DND-41 (cell line): ENCODE data around the gene HSBP1.

Experiments used
- ATAC-seq: fragments of 200-7000 bp; cut with Tn5 transposase; 3 replicates; pipeline ENCODE4 v1.9.1; 2021; ENCODE audit warnings: low read depth; ENCODE audit not compliant: insufficient read depth
- DNase-seq: peaks from one replicate; pipeline ENCODE4 v3.0.0-alpha.2; 2020
- H2AFZ ChIP-seq: 2 replicates; pipeline ENCODE4 v1.6.0; 2012; ENCODE audit warnings: low read depth, low read length
- H3K27ac ChIP-seq: 2 replicates; pipeline ENCODE4 v1.5.1; 2012; ENCODE audit warnings: low read length, inconsistent platforms
- H3K27me3 ChIP-seq: fragments of 200-600 bp; sonication (generic); 2 replicates; pipeline ENCODE4 v1.6.0; 2012; ENCODE audit warnings: low read length, mild to moderate bottlenecking, inconsistent platforms; ENCODE audit not compliant: insufficient read depth, poor library complexity
- H3K36me3 ChIP-seq: 2 replicates; pipeline ENCODE4 v1.5.1; 2012; ENCODE audit warnings: low read length, inconsistent platforms; ENCODE audit not compliant: insufficient read depth
- H3K4me1 ChIP-seq: 2 replicates; pipeline ENCODE4 v1.5.1; 2012; ENCODE audit warnings: mild to moderate bottlenecking, low read length; ENCODE audit not compliant: insufficient read depth
- H3K4me2 ChIP-seq: 2 replicates; pipeline ENCODE4 v1.6.0; 2012; ENCODE audit warnings: mild to moderate bottlenecking, moderate library complexity, low read length, inconsistent platforms; ENCODE audit not compliant: insufficient read depth
- H3K4me3 ChIP-seq, 2 experiments: fragments of 200-600 bp in 1 of 2; shearing (Covaris generic) in 1 of 2; 2 replicates each; pipeline ENCODE4 v1.5.1; 2012 to 2016; ENCODE audit warnings: inconsistent platforms in 2 of 2, low read length in 2 of 2, mild to moderate bottlenecking in 2 of 2, low read depth in 1 of 2, moderate library complexity in 1 of 2
- H3K79me2 ChIP-seq: 2 replicates; pipeline ENCODE4 v1.6.0; 2012; ENCODE audit warnings: low read length, inconsistent platforms; ENCODE audit not compliant: insufficient read depth
- H3K9ac ChIP-seq: 2 replicates; pipeline ENCODE4 v1.6.0; 2012; ENCODE audit warnings: low read depth, mild to moderate bottlenecking, inconsistent platforms, low read length, moderate library complexity
- H3K9me3 ChIP-seq: 2 replicates; pipeline ENCODE4 v1.5.1; 2012; ENCODE audit warnings: low read length, moderate library complexity, mild to moderate bottlenecking, inconsistent platforms; ENCODE audit not compliant: insufficient read depth, severe bottlenecking
- H4K20me1 ChIP-seq: 2 replicates; pipeline ENCODE4 v1.6.0; 2012; ENCODE audit warnings: low read length; ENCODE audit not compliant: insufficient read depth
- EZH2 ChIP-seq: IDR thresholded peaks from 3 replicates; pipeline ENCODE4 v1.6.1; 2012; ENCODE audit warnings: borderline replicate concordance, low read depth, mild to moderate bottlenecking, moderate library complexity, low read length, inconsistent platforms; ENCODE audit not compliant: severe bottlenecking
- TF ChIP-seq, protein P1 (sequence below): IDR thresholded peaks from 2 replicates; pipeline ENCODE4 v1.5.1; 2012; ENCODE audit warnings: borderline replicate concordance, low read length, moderate library complexity, mild to moderate bottlenecking; ENCODE audit not compliant: poor library complexity, severe bottlenecking; ENCODE audit errors: extremely low read depth

The HSBP1 gene

DNA sequence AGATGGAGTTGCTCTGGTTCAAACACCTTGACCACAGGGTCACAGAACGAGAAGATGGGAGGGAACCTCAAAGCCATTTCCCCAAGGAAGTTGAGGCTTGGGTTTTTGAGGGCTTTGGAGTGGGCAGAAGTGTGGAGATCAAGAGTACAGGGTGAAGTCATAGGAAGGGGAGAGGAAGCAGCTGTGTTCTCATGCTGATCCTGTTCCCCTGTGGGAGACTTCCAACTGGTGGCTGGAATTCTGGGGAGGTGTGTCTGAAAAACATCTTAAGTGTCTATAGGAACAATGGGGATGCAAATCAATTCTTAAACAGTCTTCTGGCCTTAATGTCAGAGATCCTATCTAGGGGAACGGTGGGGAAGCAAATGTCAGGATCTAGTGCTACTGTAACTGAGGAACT, 38.8 kb upstream of the HSBP1 start:
- DNase-seq (no peak), ATAC-seq (no peak)
- no peaks in the 10 kb centered on the region for H3K79me2 ChIP-seq
- no peak overlapping the region for H3K4me3 ChIP-seq
- no peak overlapping the region for H3K9ac ChIP-seq
- no peaks in the 10 kb centered on the region for H3K36me3 ChIP-seq
- no peaks in the 10 kb centered on the region for H4K20me1 ChIP-seq
- no peaks in the 10 kb centered on the region for H3K27me3 ChIP-seq
- no peak overlapping the region for H3K27ac ChIP-seq
- H2AFZ ChIP-seq: no peak overlapping the region
- no peaks in the 10 kb centered on the region for H3K9me3 ChIP-seq
- TF ChIP-seq EZH2: no peak
- TF ChIP-seq, protein P1, sequence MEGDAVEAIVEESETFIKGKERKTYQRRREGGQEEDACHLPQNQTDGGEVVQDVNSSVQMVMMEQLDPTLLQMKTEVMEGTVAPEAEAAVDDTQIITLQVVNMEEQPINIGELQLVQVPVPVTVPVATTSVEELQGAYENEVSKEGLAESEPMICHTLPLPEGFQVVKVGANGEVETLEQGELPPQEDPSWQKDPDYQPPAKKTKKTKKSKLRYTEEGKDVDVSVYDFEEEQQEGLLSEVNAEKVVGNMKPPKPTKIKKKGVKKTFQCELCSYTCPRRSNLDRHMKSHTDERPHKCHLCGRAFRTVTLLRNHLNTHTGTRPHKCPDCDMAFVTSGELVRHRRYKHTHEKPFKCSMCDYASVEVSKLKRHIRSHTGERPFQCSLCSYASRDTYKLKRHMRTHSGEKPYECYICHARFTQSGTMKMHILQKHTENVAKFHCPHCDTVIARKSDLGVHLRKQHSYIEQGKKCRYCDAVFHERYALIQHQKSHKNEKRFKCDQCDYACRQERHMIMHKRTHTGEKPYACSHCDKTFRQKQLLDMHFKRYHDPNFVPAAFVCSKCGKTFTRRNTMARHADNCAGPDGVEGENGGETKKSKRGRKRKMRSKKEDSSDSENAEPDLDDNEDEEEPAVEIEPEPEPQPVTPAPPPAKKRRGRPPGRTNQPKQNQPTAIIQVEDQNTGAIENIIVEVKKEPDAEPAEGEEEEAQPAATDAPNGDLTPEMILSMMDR: no peak
- H3K4me2 ChIP-seq: no peak overlapping the region
- H3K4me1 ChIP-seq: no peaks in the 10 kb centered on the region

DNA sequence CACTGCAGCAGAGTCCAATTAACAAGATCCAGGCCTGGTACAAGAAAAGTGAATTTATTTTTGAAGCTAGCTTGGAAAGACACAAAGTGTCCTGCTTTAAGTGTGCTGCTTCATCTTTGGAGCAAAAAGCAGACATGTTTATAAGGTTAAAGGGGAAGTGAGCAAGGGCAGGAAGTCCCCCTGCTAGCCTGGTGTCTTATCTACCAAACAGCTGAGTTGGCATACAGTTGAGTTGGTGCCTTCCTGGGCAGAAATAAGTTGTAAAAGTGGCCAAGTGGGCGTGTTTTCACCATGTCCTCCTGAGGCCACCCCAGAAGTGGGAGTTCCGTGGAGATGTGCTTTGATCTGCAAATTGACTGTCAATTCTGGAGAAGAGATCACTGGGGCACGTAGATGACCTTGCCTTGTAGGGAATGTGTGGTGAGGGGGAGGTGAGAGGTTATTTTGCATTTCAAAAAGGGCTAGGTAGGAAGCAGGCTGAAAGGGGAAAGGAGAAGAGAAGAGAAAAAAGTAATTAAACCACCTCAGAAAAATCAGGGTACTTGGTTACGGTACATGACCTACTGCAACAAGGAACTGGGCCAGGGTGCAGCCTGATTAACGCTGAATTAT, 38.3 kb upstream of the HSBP1 start:
- Histone ChIP-seq H3K79me2 (no peaks in the 10 kb centered on the region), H2AFZ (no peak overlapping the region), H3K4me1 (no peaks in the 10 kb centered on the region), H3K27me3 (no peaks in the 10 kb centered on the region), H3K27ac (no peak overlapping the region), H3K9me3 (no peaks in the 10 kb centered on the region), H3K4me2 (no peak overlapping the region), H3K36me3 (no peaks in the 10 kb centered on the region), H3K4me3 (no peak overlapping the region), H3K9ac (no peak overlapping the region), H4K20me1 (no peaks in the 10 kb centered on the region)
- TF ChIP-seq EZH2: no peak
- TF ChIP-seq, protein P1: no peak
- DNase-seq (no peak), ATAC-seq (no peak)

DNA sequence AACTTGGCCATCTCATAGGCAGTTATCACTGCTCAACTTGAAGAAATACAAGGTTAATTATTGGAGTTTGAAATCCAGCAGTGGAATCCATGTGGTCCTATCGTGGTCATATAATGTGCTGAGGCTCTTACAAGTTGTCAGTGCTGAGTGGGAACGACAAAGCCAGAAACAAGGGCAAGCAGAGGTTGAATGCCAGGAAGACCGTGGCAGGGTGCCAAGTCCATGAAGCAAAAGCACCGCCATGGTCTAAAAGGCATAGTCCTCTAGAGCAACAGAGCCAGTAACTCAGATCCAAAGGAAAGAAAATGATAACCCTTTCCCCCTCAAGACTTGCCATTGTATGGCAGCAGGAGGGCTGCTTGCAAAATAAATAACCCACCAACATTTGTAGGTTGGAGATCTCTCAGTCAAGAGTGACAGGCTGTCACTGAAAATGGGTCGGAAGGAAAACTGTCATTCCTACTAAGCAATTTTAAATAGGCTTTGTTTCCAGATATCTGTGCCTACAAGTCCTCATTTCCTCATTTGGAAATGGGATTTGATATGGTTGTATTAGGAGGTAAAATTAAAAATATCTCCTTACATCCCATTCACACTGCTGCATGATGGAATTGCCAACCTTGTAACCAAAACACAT, 36.4 kb upstream of the HSBP1 start:
- H3K36me3 ChIP-seq: no peaks in the 10 kb centered on the region
- H4K20me1 ChIP-seq: no peaks in the 10 kb centered on the region
- no peak overlapping the region for H3K27ac ChIP-seq
- H2AFZ ChIP-seq: no peak overlapping the region
- H3K4me1 ChIP-seq: no peaks in the 10 kb centered on the region
- no peak for DNase-seq
- H3K27me3 ChIP-seq: peaks cover 2% of the 10 kb centered on the region
- no peak overlapping the region for H3K4me2 ChIP-seq
- no peak for TF ChIP-seq EZH2
- TF ChIP-seq, protein P1: no peak
- H3K79me2 ChIP-seq: no peaks in the 10 kb centered on the region
- no peak overlapping the region for H3K9ac ChIP-seq
- H3K4me3 ChIP-seq: no peak overlapping the region
- no peaks in the 10 kb centered on the region for H3K9me3 ChIP-seq
- ATAC-seq: no peak
